Mesodermal cell (in vitro differentiated cells): ENCODE data around the gene TSPOAP1.

Experiments
- H3K27ac ChIP-seq: 2 replicates; pipeline ENCODE4 v1.7.0; 2013; ENCODE audit warnings: mild to moderate bottlenecking, low read depth, low read length, moderate library complexity; ENCODE audit not compliant: severe bottlenecking
- H3K36me3 ChIP-seq: 2 replicates; pipeline ENCODE4 v1.7.1; 2013; ENCODE audit warnings: mild to moderate bottlenecking, low read length, moderate library complexity; ENCODE audit not compliant: control insufficient read depth, insufficient read depth
- H3K4me1 ChIP-seq: one replicate; pipeline ENCODE4 v1.7.1; 2013; ENCODE audit warnings: mild to moderate bottlenecking, low read length; ENCODE audit not compliant: insufficient read depth, control insufficient read depth, poor library complexity, severe bottlenecking
- H3K4me3 ChIP-seq: 2 replicates; pipeline ENCODE4 v1.7.0; 2013; ENCODE audit warnings: low read length, control low read depth, mild to moderate bottlenecking; ENCODE audit not compliant: insufficient read depth, poor library complexity, severe bottlenecking; ENCODE audit errors: extremely low read depth
- H3K9me3 ChIP-seq: 2 replicates; pipeline ENCODE4 v1.7.1; 2013; ENCODE audit warnings: mild to moderate bottlenecking, low read length, moderate library complexity; ENCODE audit not compliant: control insufficient read depth
- whole genome bisulfite sequencing, 2 experiments: methylation state at CpG; one replicate each; pipeline ENCODE4 v1.1.5; 2013; ENCODE audit warnings: missing lambda C conversion rate in 2 of 2; ENCODE audit not compliant: insufficient coverage in 2 of 2; 5-methylcytosine and 5-hydroxymethylcytosine counted together

TSPOAP1 gene

GRCh38 chr17:58319173-58320162 lies 9.1 kb downstream of the TSPOAP1 start:
- no peaks in the 10 kb centered on the region for H3K36me3 ChIP-seq
- H3K4me3 ChIP-seq, result no peak overlapping the region
- WGBS, 2 experiments, result 91 to 92% methylated on average over 17 to 21 of the region's 25 CpGs
- H3K27ac ChIP-seq, result no peak overlapping the region
- no peaks in the 10 kb centered on the region for H3K4me1 ChIP-seq
- no peaks in the 10 kb centered on the region for H3K9me3 ChIP-seq

DNA sequence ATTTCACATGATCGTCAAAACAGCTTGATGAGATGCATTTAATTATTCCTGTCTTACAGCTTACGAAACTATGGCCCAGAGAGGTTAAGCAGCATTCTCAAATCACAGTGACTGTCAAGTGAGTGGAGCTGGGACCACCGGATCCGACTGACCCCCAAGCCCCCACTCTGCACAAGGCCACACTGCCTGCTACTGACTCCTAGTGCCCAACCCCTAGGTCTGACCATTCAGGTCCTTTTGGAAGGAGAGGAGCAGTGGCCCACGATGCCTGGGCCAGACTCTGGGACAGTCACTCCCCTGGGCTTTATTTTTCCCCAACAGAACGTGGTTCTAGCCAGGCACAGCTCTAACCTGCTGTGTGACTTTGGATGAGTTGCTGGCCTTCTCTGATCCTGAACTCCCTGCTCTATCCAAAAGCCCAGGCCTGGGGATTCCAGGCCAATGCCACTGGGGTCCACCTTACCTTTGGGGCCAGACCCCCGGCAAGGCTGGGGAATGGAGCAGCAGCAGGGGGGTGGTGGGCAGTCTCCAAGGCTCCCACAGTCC lies 9.9 kb downstream of the TSPOAP1 start:
- Histone ChIP-seq H3K4me1 (no peaks in the 10 kb centered on the region), H3K36me3 (no peaks in the 10 kb centered on the region), H3K9me3 (no peaks in the 10 kb centered on the region), H3K27ac (no peak overlapping the region), H3K4me3 (no peak overlapping the region)
- WGBS, 2 experiments, result 92 to 94% methylated on average over 7 of the region's 7 CpGs

GRCh38 chr17:58318065-58318481 lies 10.5 kb downstream of the TSPOAP1 start:
- no peaks in the 10 kb centered on the region for H3K9me3 ChIP-seq
- no peak overlapping the region for H3K4me3 ChIP-seq
- no peaks in the 10 kb centered on the region for H3K4me1 ChIP-seq
- 83 to 84% methylated on average over 7 to 9 of the region's 9 CpGs for WGBS, 2 experiments
- no peaks in the 10 kb centered on the region for H3K36me3 ChIP-seq
- no peak overlapping the region for H3K27ac ChIP-seq

DNA sequence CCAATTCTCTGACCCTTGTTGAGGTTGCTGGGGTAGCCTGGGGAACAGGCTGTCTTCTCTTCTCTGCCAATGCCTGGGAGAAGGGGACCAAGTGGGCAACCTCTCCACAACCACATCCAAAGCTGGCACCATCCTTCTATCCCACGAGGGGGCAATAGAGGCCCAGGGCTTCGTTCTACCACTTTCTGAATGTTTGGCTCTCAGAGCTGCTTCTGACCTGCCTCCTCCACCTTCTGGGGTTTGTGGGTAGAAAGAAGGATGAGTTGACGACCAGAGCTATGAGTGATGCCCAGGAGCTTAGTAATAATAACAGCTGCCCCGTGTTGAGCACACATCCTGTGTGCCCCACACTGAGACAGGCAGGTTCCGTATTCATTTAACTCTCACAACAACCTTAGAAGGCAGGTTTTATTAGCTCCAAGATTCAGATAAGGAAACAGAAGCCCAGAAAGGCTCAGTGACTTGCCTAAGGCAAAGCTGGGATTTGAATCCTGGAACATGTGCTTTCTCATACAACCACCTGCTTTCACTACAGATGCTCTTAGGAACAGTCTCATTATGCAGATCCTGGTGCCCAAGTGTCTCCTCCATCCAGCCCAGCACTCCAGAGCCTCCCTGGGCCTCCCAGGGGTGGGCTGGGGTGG lies 11.1 kb downstream of the TSPOAP1 start:
- WGBS, 2 experiments, result 45 to 100% methylated on average over 1 to 2 of the region's 5 CpGs
- no peaks in the 10 kb centered on the region for H3K9me3 ChIP-seq
- no peaks in the 10 kb centered on the region for H3K36me3 ChIP-seq

DNA sequence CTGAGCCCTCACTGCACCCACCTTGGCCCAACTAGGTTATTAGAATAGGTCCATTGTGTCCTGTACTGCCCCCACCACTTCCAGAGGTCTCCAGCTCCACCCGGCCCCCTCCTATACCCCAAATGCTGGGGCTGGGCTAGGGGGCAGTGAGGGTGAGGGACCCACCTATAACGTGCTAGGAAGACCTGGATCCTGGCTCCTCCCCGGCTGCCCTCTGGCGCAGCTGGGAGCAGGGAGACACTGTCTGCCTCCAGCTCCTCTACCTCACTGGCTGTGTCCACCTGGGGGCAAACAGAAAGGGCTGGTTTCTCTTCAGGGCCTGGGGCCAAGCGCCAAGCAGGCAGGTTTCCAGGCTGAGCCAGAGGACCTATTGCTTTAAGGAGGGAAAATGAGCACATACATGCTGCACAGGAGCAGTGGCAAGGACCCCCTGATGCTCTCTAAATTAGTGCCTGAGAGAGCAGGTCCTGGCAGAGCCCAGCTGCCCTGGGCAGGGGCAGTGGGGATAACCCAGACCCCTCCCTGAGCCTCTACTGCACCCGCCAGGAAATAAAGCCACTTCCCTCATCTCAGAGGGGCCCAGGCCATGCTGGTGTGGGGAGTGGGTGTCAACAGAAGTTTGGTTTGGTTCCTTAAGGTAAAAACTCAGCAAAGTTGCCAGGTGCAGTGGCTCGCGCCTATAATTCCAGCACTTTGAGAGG lies 12.2 kb downstream of the TSPOAP1 start:
- WGBS, 2 experiments, result 92 to 94% methylated on average over 4 to 6 of the region's 8 CpGs
- H3K4me1 ChIP-seq, result no peaks in the 10 kb centered on the region
- H3K36me3 ChIP-seq, result no peaks in the 10 kb centered on the region

More for the DNA sequence above, 11.1 kb downstream of the TSPOAP1 start:
- H3K4me1 ChIP-seq, result no peaks in the 10 kb centered on the region
- H3K27ac ChIP-seq, result no peak overlapping the region
- H3K4me3 ChIP-seq, result no peak overlapping the region

DNA sequence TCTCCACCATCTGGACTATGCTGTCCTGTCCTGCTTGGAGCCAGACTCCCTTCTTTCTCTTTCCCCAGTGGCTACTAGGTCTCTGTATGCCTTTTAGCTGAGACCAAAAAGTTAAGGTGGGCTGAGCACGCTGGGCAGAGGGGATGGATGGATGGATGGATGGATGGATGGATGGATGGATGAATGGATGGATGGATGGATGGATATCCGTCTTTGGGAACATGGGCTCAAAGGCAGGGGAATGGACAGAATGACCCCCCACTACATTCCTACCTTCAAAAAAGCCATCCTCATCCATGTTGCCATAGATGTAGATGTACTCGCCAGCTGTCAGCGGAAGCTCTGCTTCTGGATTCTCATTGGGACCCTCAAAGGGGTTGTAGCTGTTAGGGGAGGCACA lies 12.8 kb downstream of the TSPOAP1 start:
- H3K4me1 ChIP-seq, result no peaks in the 10 kb centered on the region
- H3K4me3 ChIP-seq, result no peak overlapping the region
- no peaks in the 10 kb centered on the region for H3K36me3 ChIP-seq
- H3K27ac ChIP-seq, result no peak overlapping the region
- H3K9me3 ChIP-seq, result no peaks in the 10 kb centered on the region
- WGBS, 2 experiments, result 80% methylated on average over 3 of the region's 4 CpGs; no CpG with 5 or more reads in 1 of the 2 experiments

More for the DNA sequence above, 12.2 kb downstream of the TSPOAP1 start:
- H3K4me3 ChIP-seq, result no peak overlapping the region
- no peak overlapping the region for H3K27ac ChIP-seq
- no peaks in the 10 kb centered on the region for H3K9me3 ChIP-seq

DNA sequence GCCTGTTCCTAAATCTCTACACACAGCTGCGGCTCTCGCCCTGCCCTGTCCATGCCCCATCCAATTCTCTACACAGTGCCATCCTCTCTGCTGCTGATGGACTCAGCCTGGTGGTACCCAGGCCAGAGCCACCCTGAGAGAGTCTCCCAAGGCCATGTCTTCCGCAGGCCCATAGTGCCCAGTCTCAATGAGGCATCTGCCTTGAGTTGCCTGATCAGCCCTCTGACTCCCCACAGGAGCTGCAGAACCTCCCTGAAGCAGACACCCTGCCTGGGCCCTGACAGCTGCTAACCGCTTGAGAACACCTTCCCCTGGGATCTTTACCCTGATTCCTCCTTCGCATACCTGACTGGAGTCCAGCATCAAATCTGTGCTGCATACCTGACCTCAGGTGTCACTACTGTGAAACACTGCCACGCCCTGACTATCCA lies 13.3 kb downstream of the TSPOAP1 start:
- 88 to 90% methylated on average over 4 to 6 of the region's 6 CpGs for WGBS, 2 experiments
- Histone ChIP-seq H3K36me3 (no peaks in the 10 kb centered on the region), H3K27ac (no peak overlapping the region), H3K4me3 (no peak overlapping the region), H3K4me1 (no peaks in the 10 kb centered on the region), H3K9me3 (no peaks in the 10 kb centered on the region)

GRCh38 chr17:58314706-58315015 lies 13.9 kb downstream of the TSPOAP1 start:
- no peak overlapping the region for H3K4me3 ChIP-seq
- no peaks in the 10 kb centered on the region for H3K9me3 ChIP-seq
- H3K36me3 ChIP-seq, result no peaks in the 10 kb centered on the region
- H3K4me1 ChIP-seq, result no peaks in the 10 kb centered on the region
- 92 to 98% methylated on average over 3 to 4 of the region's 6 CpGs for WGBS, 2 experiments
- H3K27ac ChIP-seq, result no peak overlapping the region

DNA sequence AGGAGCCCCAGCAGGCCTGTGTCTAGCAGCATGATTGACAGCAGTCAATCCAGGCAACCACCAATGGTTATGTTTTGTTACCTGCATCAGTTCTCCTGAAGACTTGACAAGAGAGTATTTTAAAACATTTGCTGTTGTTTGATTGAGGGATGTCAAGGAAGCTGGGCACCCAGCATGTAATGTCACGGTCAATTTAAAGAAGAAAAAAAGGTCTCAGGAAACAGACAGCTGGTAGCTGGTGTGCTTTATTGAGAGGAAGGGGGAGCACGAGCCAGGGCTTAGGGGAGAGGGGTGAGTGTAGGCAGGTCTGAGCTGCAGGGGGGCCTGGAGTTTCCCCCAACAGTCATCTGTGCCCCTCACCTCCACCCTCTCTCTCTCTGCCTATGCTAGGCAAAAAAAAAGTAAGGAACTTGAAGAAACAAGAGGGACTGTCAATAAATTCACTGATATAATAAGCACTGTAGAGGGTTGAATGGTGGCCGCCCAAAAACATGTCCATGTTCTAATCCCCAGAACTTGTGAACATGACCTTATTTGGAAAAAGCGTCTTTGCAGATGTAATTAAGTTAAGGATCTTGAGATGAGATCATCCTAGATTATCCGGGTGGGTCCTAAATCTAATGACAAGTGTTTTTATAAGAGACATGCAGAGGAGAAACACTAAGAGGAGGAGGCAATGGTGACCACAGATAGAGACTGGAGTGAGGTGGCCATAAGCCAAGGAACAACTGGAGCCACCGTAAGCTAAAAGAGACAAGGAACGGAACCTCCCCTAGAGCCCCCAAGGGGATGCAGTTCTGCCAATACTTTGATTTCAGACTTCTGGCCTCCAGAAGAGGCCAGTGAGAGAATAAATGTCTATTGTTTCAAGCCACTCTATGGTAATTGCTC lies 14.5 kb downstream of the TSPOAP1 start:
- H3K4me1 ChIP-seq, result no peaks in the 10 kb centered on the region
- no peak overlapping the region for H3K4me3 ChIP-seq
- H3K27ac ChIP-seq, result no peak overlapping the region
- no peaks in the 10 kb centered on the region for H3K9me3 ChIP-seq
- H3K36me3 ChIP-seq, result no peaks in the 10 kb centered on the region
- 92 to 95% methylated on average over 6 of the region's 7 CpGs for WGBS, 2 experiments

- H3K36me3 ChIP-seq, result no peaks in the 10 kb centered on the region
- H3K4me3 ChIP-seq, result no peak overlapping the region
- H3K4me1 ChIP-seq, result no peaks in the 10 kb centered on the region
- H3K9me3 ChIP-seq, result no peaks in the 10 kb centered on the region
- no peak overlapping the region for H3K27ac ChIP-seq
- 78% methylated on average over 1 of the region's 1 CpG; no CpG with 5 or more reads in 1 of the 2 experiments for WGBS, 2 experiments
Observed at GRCh38 chr17:58312829-58313228, 15.8 kb downstream of the TSPOAP1 start.
